BE2C (cell line): Measurements from ENCODE around the gene SKA1.

Experiments
- DNase-seq: peaks from one replicate; pipeline ENCODE4 v3.0.0-alpha.2; 2020
- H3K27me3 ChIP-seq: fragments of 250-450 bp; sonication (Bioruptor Pico); 2 replicates; pipeline ENCODE4 v1.5.1; 2020; ENCODE audit warnings: mild to moderate bottlenecking
- H3K36me3 ChIP-seq: fragments of 250-450 bp; sonication (Bioruptor Pico); 2 replicates; pipeline ENCODE4 v1.5.1; 2020; ENCODE audit warnings: mild to moderate bottlenecking
- H3K4me1 ChIP-seq: fragments of 250-450 bp; sonication (Bioruptor Pico); 2 replicates; pipeline ENCODE4 v1.5.1; 2020
- H3K4me3 ChIP-seq: 2 replicates; pipeline ENCODE4 v1.5.1; 2011; ENCODE audit warnings: low read depth, low read length
- H3K9me3 ChIP-seq: fragments of 250-450 bp; sonication (Bioruptor Pico); 2 replicates; pipeline ENCODE4 v1.5.1; 2020
- TF ChIP-seq, protein P1 (sequence below): IDR thresholded peaks from 2 replicates; pipeline ENCODE4 v1.5.1; 2012; ENCODE audit warnings: mild to moderate bottlenecking, low read depth, low read length

SKA1 gene

GRCh38 chr18:50422286-50422898 lies 47.5 kb downstream of the SKA1 start:
- Histone ChIP-seq H3K4me3 (no peak overlapping the region), H3K4me1 (no peaks in the 10 kb centered on the region), H3K27me3 (no peaks in the 10 kb centered on the region), H3K9me3 (no peaks in the 10 kb centered on the region), H3K36me3 (no peaks in the 10 kb centered on the region)
- TF ChIP-seq, protein P1, sequence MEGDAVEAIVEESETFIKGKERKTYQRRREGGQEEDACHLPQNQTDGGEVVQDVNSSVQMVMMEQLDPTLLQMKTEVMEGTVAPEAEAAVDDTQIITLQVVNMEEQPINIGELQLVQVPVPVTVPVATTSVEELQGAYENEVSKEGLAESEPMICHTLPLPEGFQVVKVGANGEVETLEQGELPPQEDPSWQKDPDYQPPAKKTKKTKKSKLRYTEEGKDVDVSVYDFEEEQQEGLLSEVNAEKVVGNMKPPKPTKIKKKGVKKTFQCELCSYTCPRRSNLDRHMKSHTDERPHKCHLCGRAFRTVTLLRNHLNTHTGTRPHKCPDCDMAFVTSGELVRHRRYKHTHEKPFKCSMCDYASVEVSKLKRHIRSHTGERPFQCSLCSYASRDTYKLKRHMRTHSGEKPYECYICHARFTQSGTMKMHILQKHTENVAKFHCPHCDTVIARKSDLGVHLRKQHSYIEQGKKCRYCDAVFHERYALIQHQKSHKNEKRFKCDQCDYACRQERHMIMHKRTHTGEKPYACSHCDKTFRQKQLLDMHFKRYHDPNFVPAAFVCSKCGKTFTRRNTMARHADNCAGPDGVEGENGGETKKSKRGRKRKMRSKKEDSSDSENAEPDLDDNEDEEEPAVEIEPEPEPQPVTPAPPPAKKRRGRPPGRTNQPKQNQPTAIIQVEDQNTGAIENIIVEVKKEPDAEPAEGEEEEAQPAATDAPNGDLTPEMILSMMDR, result no peak
- DNase-seq, result no peak

DNA sequence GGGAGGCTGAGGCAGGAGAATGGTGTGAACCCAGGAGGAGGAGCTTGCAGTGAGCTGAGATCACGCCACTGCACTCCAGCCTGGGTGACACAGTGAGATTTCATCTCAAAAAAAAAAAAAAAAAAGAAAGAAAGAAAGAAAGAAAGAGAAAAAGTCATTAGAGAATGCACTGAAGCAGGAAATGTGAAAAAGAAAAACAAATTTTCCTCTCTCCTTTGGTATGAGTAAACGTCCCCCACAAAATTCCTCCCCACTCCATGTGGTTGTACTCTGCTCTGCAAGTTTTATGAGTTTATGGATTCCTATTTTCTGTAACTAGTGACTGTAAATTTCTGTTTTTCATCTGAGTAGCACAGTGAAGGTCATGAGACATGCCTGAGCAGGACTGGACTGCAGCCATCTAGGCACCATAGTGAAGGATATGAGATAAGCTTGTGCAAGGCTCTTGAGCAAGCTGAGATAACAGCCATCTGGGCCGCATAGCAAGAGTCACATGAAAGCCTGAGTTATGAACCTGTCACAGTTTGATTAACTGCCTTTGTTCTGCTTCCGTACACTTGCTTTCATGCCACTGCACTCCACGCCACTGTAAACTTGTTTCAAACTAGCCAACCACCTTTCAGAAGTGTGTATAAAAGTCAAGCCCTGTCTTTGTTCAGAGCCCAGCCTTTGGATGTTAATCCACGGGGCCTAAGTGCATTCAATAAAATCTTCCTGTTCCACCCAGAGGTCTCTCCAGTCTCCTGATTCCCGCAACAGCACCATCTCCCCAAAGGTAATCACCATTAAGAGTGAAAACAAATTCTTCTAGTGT lies 50.2 kb downstream of the SKA1 start:
- no peak overlapping the region for H3K4me3 ChIP-seq
- TF ChIP-seq, protein P1, result no peak
- H3K4me1 ChIP-seq, result no peaks in the 10 kb centered on the region
- H3K27me3 ChIP-seq, result no peaks in the 10 kb centered on the region
- peak; percentile 28 for DNase-seq
- H3K36me3 ChIP-seq, result no peaks in the 10 kb centered on the region
- H3K9me3 ChIP-seq, result no peaks in the 10 kb centered on the region

DNA sequence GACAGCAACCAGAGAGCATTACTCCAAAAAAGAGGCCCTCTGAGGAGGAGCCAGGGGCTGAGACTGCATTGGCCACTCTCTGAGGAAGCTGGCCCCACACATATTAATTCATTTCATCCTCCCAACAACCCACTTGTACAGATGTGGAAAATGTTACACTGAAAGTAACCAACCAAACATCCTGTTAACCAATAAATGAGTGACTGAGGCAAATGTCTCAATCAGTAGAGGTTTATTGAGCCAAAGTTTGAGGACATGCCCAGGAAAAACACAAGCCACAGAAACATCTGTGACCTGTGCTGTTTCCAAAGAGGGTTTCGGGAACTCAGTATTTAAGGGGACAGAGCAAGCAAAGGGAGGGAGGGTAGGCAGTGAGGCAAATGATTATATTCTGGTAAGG lies 53.0 kb downstream of the SKA1 start:
- Histone ChIP-seq H3K27me3 (no peaks in the 10 kb centered on the region), H3K4me3 (no peak overlapping the region), H3K36me3 (no peaks in the 10 kb centered on the region), H3K9me3 (no peaks in the 10 kb centered on the region), H3K4me1 (no peaks in the 10 kb centered on the region)
- no peak for DNase-seq
- TF ChIP-seq, protein P1, result no peak

- no peak for DNase-seq
- TF ChIP-seq, protein P1, result no peak
- H3K27me3 ChIP-seq, result no peaks in the 10 kb centered on the region
- H3K36me3 ChIP-seq, result no peaks in the 10 kb centered on the region
- H3K9me3 ChIP-seq, result no peaks in the 10 kb centered on the region
- no peaks in the 10 kb centered on the region for H3K4me1 ChIP-seq
- H3K4me3 ChIP-seq, result no peak overlapping the region
Observed at GRCh38 chr18:50428531-50429206, 53.8 kb downstream of the SKA1 start.

DNA sequence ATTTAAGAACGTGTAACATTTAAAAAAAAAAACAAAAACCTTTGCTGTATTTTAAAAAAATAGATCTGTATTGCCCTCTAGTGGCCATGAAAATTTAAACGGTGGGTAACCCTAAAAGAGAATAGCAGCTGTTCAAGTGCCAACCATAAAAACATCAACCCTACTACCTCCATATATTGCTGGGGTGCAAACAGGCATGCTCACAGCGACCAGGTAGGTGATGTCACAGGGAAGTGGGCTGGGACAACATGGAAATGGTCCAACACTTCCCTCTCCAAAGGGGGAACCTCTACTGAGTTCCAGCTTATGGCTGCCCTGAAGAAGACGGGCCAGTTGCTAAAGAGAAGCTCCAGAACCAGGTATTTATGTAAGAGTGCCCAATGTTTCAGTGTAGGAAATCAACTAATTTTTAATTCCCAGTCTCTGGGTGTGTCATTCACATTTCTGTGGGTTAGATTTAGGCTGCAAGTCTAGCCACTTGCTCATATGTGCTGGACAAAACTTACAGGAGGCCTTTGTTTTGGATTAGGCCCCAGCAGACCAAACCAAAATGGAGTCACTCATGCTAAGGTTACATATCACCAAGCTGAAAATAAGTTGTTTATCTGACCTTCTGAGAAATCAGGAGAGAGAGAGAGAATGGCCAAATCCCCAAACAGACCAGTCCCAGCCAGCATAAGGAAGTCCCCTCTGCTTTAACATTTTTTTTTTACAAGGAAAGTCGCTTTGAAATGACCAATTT lies 54.5 kb downstream of the SKA1 start:
- H3K27me3 ChIP-seq, result no peaks in the 10 kb centered on the region
- no peaks in the 10 kb centered on the region for H3K9me3 ChIP-seq
- TF ChIP-seq, protein P1, result peak; percentile 34; the same call in 1 of the 2 replicates
- no peaks in the 10 kb centered on the region for H3K4me1 ChIP-seq
- no peaks in the 10 kb centered on the region for H3K36me3 ChIP-seq
- no peak overlapping the region for H3K4me3 ChIP-seq
- DNase-seq, result no peak
